IMR-90 (cell line): ENCODE results near the gene RDH12. TPM values are rescaled to one million over a fixed set of nuclear protein-coding genes. Genes with fewer than 3 reads are reported as not detected.

ENCODE experiments used
- ATAC-seq: fragments of 200-7000 bp; cut with Tn5 transposase; 2 replicates; pipeline ENCODE4 v1.9.1; 2020; ENCODE audit warnings: low read depth, mild to moderate bottlenecking, moderate library complexity
- BruUV-seq: library from RNA; stranded (reverse); fragments of 400-500 nt; replicated peaks from 2 replicates; lab custom pipeline; 2021; lab: Mats Ljungman, UMichigan
- CTCF ChIA-PET: fragments of 300-600 bp; formaldehyde crosslinking; extraction: SDS; loops from one replicate; lab custom pipeline; 2021; ENCODE audit warnings: antibody characterized with exemption; lab: Yijun Ruan, JAX
- POLR2A ChIA-PET: fragments of 300-600 bp; sonication (Branson Sonifier 250); formaldehyde crosslinking; loops from one replicate; lab custom pipeline; 2022; ENCODE audit warnings: antibody characterized with exemption; ENCODE audit not compliant: unreplicated experiment; lab: Charles Lee
- DNase-seq: peaks from one replicate; pipeline ENCODE4 v3.0.0; 2013
- H2AFZ ChIP-seq: replicated peaks from 2 replicates; pipeline ENCODE3; 2013; ENCODE audit warnings: low read length, mild to moderate bottlenecking; ENCODE audit not compliant: poor library complexity
- H2AK5ac ChIP-seq: 2 replicates; pipeline ENCODE4 v1.6.1; 2013; ENCODE audit warnings: low read depth, low read length, inconsistent platforms
- H2AK9ac ChIP-seq: replicated peaks from 2 replicates; pipeline ENCODE3; 2013; ENCODE audit warnings: mild to moderate bottlenecking, low read depth, low read length, moderate library complexity; ENCODE audit not compliant: poor library complexity
- H2BK120ac ChIP-seq: 2 replicates; pipeline ENCODE4 v1.6.1; 2013; ENCODE audit warnings: low read depth, low read length, inconsistent platforms
- H2BK15ac ChIP-seq: 3 replicates; pipeline ENCODE4 v1.6.1; 2013; ENCODE audit warnings: low read depth, low read length, inconsistent platforms
- H2BK20ac ChIP-seq: 2 replicates; pipeline ENCODE4 v1.6.1; 2013; ENCODE audit warnings: low read depth, mild to moderate bottlenecking, inconsistent platforms, low read length, moderate library complexity
- H2BK5ac ChIP-seq: 2 replicates; pipeline ENCODE4 v1.6.1; 2013; ENCODE audit warnings: mild to moderate bottlenecking, low read depth, low read length, inconsistent platforms; ENCODE audit not compliant: poor library complexity, severe bottlenecking
- H3K14ac ChIP-seq: replicated peaks from 2 replicates; pipeline ENCODE4 v1.6.1; 2013; ENCODE audit warnings: low read depth, low read length, inconsistent platforms
- H3K18ac ChIP-seq: 2 replicates; pipeline ENCODE4 v1.6.1; 2013; ENCODE audit warnings: low read depth, low read length, control low read depth
- H3K23ac ChIP-seq: 2 replicates; pipeline ENCODE4 v1.6.1; 2013; ENCODE audit warnings: low read depth, low read length, inconsistent platforms
- H3K27ac ChIP-seq: 2 replicates; pipeline ENCODE4 v1.5.1; 2013; ENCODE audit warnings: mild to moderate bottlenecking, control low read depth, low read length; ENCODE audit not compliant: insufficient read depth
- H3K27me3 ChIP-seq: 2 replicates; pipeline ENCODE4 v1.6.1; 2013; ENCODE audit warnings: low read length; ENCODE audit not compliant: control insufficient read depth, insufficient read depth
- H3K36me3 ChIP-seq: 2 replicates; pipeline ENCODE4 v1.6.1; 2013; ENCODE audit warnings: low read length, mixed read lengths; ENCODE audit not compliant: control insufficient read depth, insufficient read depth
- H3K4ac ChIP-seq: 2 replicates; pipeline ENCODE4 v1.6.1; 2013; ENCODE audit warnings: low read depth, low read length, inconsistent platforms
- H3K4me1 ChIP-seq: 2 replicates; pipeline ENCODE4 v1.6.1; 2013; ENCODE audit warnings: low read length, mixed read lengths; ENCODE audit not compliant: control insufficient read depth, insufficient read depth
- H3K4me2 ChIP-seq: 2 replicates; pipeline ENCODE4 v1.6.1; 2013; ENCODE audit warnings: low read depth, mild to moderate bottlenecking, control low read depth, low read length, moderate library complexity
- H3K4me3 ChIP-seq: 2 replicates; pipeline ENCODE4 v1.5.1; 2013; ENCODE audit warnings: low read depth, mild to moderate bottlenecking, control low read depth, low read length, moderate library complexity; ENCODE audit not compliant: insufficient read depth
- H3K56ac ChIP-seq: 2 replicates; pipeline ENCODE4 v1.6.1; 2013; ENCODE audit warnings: low read length, inconsistent platforms; ENCODE audit not compliant: insufficient read depth; ENCODE audit errors: extremely low read depth
- H3K79me1 ChIP-seq, 2 experiments: 2 replicates each; pipeline ENCODE4 v1.6.1; 2013; ENCODE audit warnings: low read length in 2 of 2, inconsistent platforms in 1 of 2, low read depth in 1 of 2
- H3K9ac ChIP-seq: 2 replicates; pipeline ENCODE4 v1.6.1; 2013; ENCODE audit warnings: low read depth, low read length, control low read depth
- H3K9me1 ChIP-seq: 2 replicates; pipeline ENCODE4 v1.6.1; 2013; ENCODE audit warnings: low read length, inconsistent platforms; ENCODE audit not compliant: insufficient read depth
- H3K9me3 ChIP-seq: 2 replicates; pipeline ENCODE4 v1.6.1; 2013; ENCODE audit warnings: low read length; ENCODE audit not compliant: control insufficient read depth, insufficient read depth
- H4K20me1 ChIP-seq: 2 replicates; pipeline ENCODE4 v1.6.1; 2013; ENCODE audit warnings: low read length, inconsistent platforms; ENCODE audit not compliant: insufficient read depth
- H4K5ac ChIP-seq: 2 replicates; pipeline ENCODE4 v1.6.1; 2013; ENCODE audit warnings: mild to moderate bottlenecking, low read depth, low read length, control low read depth
- H4K8ac ChIP-seq, 2 experiments: 2 replicates each; pipeline ENCODE4 v1.6.1; 2013; ENCODE audit warnings: low read depth in 2 of 2, low read length in 2 of 2, control low read depth in 1 of 2, inconsistent platforms in 1 of 2
- H4K91ac ChIP-seq: 2 replicates; pipeline ENCODE4 v1.6.1; 2013; ENCODE audit warnings: low read depth, low read length, inconsistent platforms; ENCODE audit not compliant: insufficient read depth
- CHD1 ChIP-seq: IDR thresholded peaks from 2 replicates; pipeline ENCODE4 v1.6.1; 2012; ENCODE audit warnings: low read depth, low read length, improper control_type of control experiment
- RAD21 ChIP-seq: IDR thresholded peaks from 2 replicates; pipeline ENCODE4 v1.6.1; 2012; ENCODE audit warnings: low read length, improper control_type of control experiment
- RCOR1 ChIP-seq: IDR thresholded peaks from 2 replicates; pipeline ENCODE4 v1.6.1; 2012; ENCODE audit warnings: mild to moderate bottlenecking, low read length, improper control_type of control experiment; ENCODE audit not compliant: insufficient replicate concordance
- SMC3 ChIP-seq: fragments of 150-350 bp; IDR thresholded peaks from 2 replicates; pipeline ENCODE4 v1.6.1; 2016; ENCODE audit warnings: low read depth, mild to moderate bottlenecking, antibody characterized with exemption, low read length, moderate library complexity
- WGBS, 2 experiments: methylation state at CpG; one replicate each; pipeline versions ENCODE4 v1.1.5 to v1.1.7; 2013; ENCODE audit warnings: missing lambda C conversion rate in 2 of 2; ENCODE audit not compliant: insufficient read length in 1 of 2; ENCODE audit errors: extremely low coverage in 2 of 2; 5-methylcytosine and 5-hydroxymethylcytosine counted together
- dilution Hi-C: fragments of 300-500 bp; cut with HindIII; formaldehyde crosslinking; loops from one replicate; pipeline ENCODE4 v1.14.3; 2018; ENCODE audit warnings: low sequenced_read_pairs; ENCODE audit not compliant: unreplicated experiment
- in situ Hi-C: fragments of 300-500 bp; cut with MboI; formaldehyde crosslinking; loops from 3 replicates; pipeline ENCODE4 v1.14.3; 2019; ENCODE audit warnings: low sequenced_read_pairs, inconsistent platforms, mixed read lengths
- intact Hi-C: fragments of 100-400 bp; cut with micrococcal nuclease; formaldehyde crosslinking; loops from 2 replicates; pipeline ENCODE4 v1.10.0; 2022
- polyA plus RNA-seq, 3 experiments: library from polyadenylated mRNA; depleted of rRNA; stranded (reverse); fragments of >200 nt; gene quantifications; 2 replicates each; pipeline ENCODE4 v1.2.3, GENCODE V29; 2012; ENCODE audit warnings: low replicate concordance in 1 of 3
- total RNA-seq: library from RNA; depleted of rRNA; stranded (reverse); fragments of >200 nt; gene quantifications from 2 replicates; pipeline ENCODE4 v1.2.3, GENCODE V29; 2012
- TF ChIP-seq, protein P1 (sequence below): conservative IDR thresholded peaks from 2 replicates; pipeline ENCODE4 v1.5.1; 2012; ENCODE audit warnings: mild to moderate bottlenecking, low read depth, low read length, improper control_type of control experiment

The RDH12 gene
- total and polyA plus RNA-seq, 2 of the 4 experiments (the other 2 are of a cell fraction): not detected

DNA sequence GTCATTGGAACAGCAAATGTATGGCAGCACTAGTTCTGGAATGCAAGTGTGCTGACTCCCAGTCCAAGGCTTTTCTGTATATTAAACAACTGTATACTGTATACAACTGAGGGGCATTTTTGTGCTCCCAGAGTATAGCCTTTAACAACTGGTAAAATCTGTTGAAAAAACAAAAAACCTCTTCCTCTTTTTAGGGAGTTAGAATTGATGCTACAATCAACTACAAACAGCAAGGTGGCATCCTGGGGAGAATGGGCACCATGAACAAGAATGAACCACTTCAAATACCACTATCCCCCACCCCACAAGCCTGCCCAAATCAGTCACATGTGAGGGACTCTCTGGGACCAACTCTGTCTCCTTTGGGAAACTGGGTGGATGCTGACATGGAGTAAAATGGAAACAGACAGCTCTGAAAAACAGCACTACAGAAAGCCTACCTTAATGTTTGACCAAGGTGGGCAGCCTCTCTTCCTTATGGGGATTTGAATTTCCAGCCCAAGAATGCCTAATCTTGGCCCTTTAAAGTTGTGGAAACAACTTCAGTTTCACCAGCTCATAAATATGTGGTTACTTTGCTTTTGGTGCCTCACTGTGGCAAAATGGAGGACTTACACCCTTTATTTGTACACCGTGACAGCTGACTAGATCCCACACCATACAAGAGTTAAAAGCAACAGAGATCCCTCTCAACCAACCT, 34.8 kb upstream of the RDH12 start:
- no peak overlapping the region for H3K4me3 ChIP-seq
- intact Hi-C loops: loop anchor here (1.0 to 5.0 kb wide), 5 partner anchors 49 to 240 kb away; partner anchors contain the start of gene PIGH
- H3K4me2 ChIP-seq: no peak overlapping the region
- peaks cover 5% of the 10 kb centered on the region for H3K4me1 ChIP-seq
- no peaks in the 10 kb centered on the region for H3K36me3 ChIP-seq
- H3K18ac ChIP-seq: no peak overlapping the region
- H3K9me3 ChIP-seq: no peaks in the 10 kb centered on the region
- no peak overlapping the region for H2AK5ac ChIP-seq
- ChIA-PET CTCF (interaction anchor here (0.6 to 3.4 kb wide), 6 partner anchors 13 to 84 kb away, joined by 3 to 18 read pairs (median 3); partner anchors contain the start of gene ARG2), POLR2A (no interaction called here)
- dilution Hi-C loops: no loop called here
- H3K9me1 ChIP-seq: 0 out of 2 replicates have a peak, but pooled peaks cover 6% of the 10 kb centered on the region
- no CpG with 5 or more reads among the region's 1 CpG for WGBS, 2 experiments
- BruUV-seq: no TSS peak
- peak overlapping the region; percentile 39; the same call in 1 of the 2 replicates for H3K23ac ChIP-seq
- H2AK9ac ChIP-seq: no peak overlapping the region
- no peaks in the 10 kb centered on the region for H3K27me3 ChIP-seq
- no peak overlapping the region for H2BK15ac ChIP-seq
- TF ChIP-seq CHD1 (no peak), RCOR1 (no peak), SMC3 (peak; percentile 94), RAD21 (peak; percentile 88)
- TF ChIP-seq, protein P1, sequence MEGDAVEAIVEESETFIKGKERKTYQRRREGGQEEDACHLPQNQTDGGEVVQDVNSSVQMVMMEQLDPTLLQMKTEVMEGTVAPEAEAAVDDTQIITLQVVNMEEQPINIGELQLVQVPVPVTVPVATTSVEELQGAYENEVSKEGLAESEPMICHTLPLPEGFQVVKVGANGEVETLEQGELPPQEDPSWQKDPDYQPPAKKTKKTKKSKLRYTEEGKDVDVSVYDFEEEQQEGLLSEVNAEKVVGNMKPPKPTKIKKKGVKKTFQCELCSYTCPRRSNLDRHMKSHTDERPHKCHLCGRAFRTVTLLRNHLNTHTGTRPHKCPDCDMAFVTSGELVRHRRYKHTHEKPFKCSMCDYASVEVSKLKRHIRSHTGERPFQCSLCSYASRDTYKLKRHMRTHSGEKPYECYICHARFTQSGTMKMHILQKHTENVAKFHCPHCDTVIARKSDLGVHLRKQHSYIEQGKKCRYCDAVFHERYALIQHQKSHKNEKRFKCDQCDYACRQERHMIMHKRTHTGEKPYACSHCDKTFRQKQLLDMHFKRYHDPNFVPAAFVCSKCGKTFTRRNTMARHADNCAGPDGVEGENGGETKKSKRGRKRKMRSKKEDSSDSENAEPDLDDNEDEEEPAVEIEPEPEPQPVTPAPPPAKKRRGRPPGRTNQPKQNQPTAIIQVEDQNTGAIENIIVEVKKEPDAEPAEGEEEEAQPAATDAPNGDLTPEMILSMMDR: peak; percentile 84
- H2BK120ac ChIP-seq: no peak overlapping the region
- DNase-seq: peak; percentile 72
- H3K79me1 ChIP-seq: peaks cover 2 to 60% of the 10 kb centered on the region in 2 experiments; a peak in 2 of 4 replicates
- peak; percentile 89 for ATAC-seq
- H4K5ac ChIP-seq: no peak overlapping the region
- H3K9ac ChIP-seq: no peak overlapping the region
- H3K14ac ChIP-seq: no peak overlapping the region
- no peak overlapping the region for H4K8ac ChIP-seq
- peaks cover 51% of the 10 kb centered on the region for H4K20me1 ChIP-seq
- no peak overlapping the region for H2AFZ ChIP-seq
- H2BK20ac ChIP-seq: no peak overlapping the region
- no peak overlapping the region for H2BK5ac ChIP-seq
- H3K56ac ChIP-seq: no peak overlapping the region
- no peak overlapping the region for H3K4ac ChIP-seq
- H3K27ac ChIP-seq: no peak overlapping the region
- H4K91ac ChIP-seq: no peak overlapping the region
- in situ Hi-C loops: loop anchor here (5.0 kb wide), 1 partner anchor 45 kb away; no protein-coding TSS in a partner anchor
